SK-N-SH (cell line): ENCODE data around the gene AIRE.

Source experiments
- EZH2phosphoT487 ChIP-seq: fragments of 200-600 bp; sonication (generic); IDR thresholded peaks from 2 replicates; pipeline ENCODE4 v1.6.1; 2017; ENCODE audit warnings: low read depth, mixed run types, mild to moderate bottlenecking, antibody characterized with exemption, moderate library complexity, borderline replicate concordance
- FOXM1 ChIP-seq: IDR thresholded peaks from 2 replicates; pipeline ENCODE4 v1.4.0; 2012; ENCODE audit warnings: low read depth, mild to moderate bottlenecking
- NRF1 ChIP-seq: IDR thresholded peaks from 2 replicates; pipeline ENCODE4 v1.6.1; 2012; ENCODE audit warnings: low read depth, mild to moderate bottlenecking, low read length
- POLR2AphosphoS5 ChIP-seq: IDR thresholded peaks from 2 replicates; pipeline ENCODE4 v1.6.1; 2012; ENCODE audit warnings: low read depth, low read length
- RCOR1 ChIP-seq: fragments of 150-350 bp; IDR thresholded peaks from 2 replicates; pipeline ENCODE4 v1.6.1; 2017; ENCODE audit warnings: antibody characterized with exemption, low read length
- RFX5 ChIP-seq: IDR thresholded peaks from 2 replicates; pipeline ENCODE4 v1.6.1; 2012; ENCODE audit warnings: mild to moderate bottlenecking, improper control_type of control experiment, low read length
- SIN3A ChIP-seq: IDR thresholded peaks from 2 replicates; pipeline ENCODE4 v1.6.1; 2012; ENCODE audit warnings: low read depth, mild to moderate bottlenecking, low read length, moderate library complexity, borderline replicate concordance
- TF ChIP-seq, protein P1 (sequence below): fragments of 200-600 bp; sonication (generic); IDR thresholded peaks from 2 replicates; pipeline ENCODE4 v1.6.1; 2017; ENCODE audit warnings: antibody characterized with exemption, mild to moderate bottlenecking, moderate library complexity
- TF ChIP-seq, protein P2 (sequence below): fragments of 150-350 bp; IDR thresholded peaks from 2 replicates; pipeline ENCODE4 v1.6.1; 2017; ENCODE audit warnings: antibody characterized with exemption, low read length, low read depth, borderline replicate concordance
- TF ChIP-seq, protein P3 (sequence below): IDR thresholded peaks from 2 replicates; pipeline ENCODE4 v1.4.0; 2012; ENCODE audit warnings: low read depth
- TF ChIP-seq, protein P4 (sequence below): IDR thresholded peaks from 2 replicates; pipeline ENCODE4; 2012
- TF ChIP-seq, protein P5 (sequence below): IDR thresholded peaks from 2 replicates; pipeline ENCODE4 v1.6.1; 2012; ENCODE audit warnings: mild to moderate bottlenecking, low read depth, low read length, moderate library complexity
- TF ChIP-seq, protein P6 (sequence below): IDR thresholded peaks from 2 replicates; pipeline ENCODE4 v1.4.0; 2012; ENCODE audit warnings: low read depth, borderline replicate concordance

DNA sequence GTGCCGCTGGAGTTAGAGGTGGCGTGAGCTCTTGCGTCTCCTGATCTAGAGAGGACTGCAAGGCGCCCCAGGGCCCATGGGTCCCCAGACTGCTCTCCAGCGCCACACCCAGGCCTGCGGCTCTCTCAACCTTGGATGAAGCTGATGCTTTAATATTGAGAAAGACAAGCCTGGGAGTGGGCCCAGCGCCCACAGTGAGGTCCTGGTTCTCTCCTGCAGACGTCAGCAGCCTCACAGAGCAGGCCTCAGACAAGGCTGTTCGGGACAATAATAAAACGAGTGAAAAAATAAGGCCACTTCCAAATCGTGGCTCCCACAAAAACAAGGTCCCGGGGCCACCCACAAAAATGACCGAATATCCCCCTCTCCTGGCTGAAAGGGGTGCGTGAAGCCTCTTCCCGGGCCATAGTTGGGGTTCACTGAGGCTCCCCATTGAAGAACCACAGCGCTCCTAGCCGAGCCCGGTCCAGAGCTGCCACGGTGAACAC is 18.0 kb upstream of the AIRE start:
- TF ChIP-seq, protein P1, sequence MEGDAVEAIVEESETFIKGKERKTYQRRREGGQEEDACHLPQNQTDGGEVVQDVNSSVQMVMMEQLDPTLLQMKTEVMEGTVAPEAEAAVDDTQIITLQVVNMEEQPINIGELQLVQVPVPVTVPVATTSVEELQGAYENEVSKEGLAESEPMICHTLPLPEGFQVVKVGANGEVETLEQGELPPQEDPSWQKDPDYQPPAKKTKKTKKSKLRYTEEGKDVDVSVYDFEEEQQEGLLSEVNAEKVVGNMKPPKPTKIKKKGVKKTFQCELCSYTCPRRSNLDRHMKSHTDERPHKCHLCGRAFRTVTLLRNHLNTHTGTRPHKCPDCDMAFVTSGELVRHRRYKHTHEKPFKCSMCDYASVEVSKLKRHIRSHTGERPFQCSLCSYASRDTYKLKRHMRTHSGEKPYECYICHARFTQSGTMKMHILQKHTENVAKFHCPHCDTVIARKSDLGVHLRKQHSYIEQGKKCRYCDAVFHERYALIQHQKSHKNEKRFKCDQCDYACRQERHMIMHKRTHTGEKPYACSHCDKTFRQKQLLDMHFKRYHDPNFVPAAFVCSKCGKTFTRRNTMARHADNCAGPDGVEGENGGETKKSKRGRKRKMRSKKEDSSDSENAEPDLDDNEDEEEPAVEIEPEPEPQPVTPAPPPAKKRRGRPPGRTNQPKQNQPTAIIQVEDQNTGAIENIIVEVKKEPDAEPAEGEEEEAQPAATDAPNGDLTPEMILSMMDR, result 0 out of 2 replicates have a peak, but pooled peaks have one; percentile 23
- TF ChIP-seq, protein P2, sequence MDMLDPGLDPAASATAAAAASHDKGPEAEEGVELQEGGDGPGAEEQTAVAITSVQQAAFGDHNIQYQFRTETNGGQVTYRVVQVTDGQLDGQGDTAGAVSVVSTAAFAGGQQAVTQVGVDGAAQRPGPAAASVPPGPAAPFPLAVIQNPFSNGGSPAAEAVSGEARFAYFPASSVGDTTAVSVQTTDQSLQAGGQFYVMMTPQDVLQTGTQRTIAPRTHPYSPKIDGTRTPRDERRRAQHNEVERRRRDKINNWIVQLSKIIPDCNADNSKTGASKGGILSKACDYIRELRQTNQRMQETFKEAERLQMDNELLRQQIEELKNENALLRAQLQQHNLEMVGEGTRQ, result no peak
- TF ChIP-seq, protein P3, sequence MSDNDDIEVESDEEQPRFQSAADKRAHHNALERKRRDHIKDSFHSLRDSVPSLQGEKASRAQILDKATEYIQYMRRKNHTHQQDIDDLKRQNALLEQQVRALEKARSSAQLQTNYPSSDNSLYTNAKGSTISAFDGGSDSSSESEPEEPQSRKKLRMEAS, result no peak
- TF ChIP-seq RCOR1 (no peak), POLR2AphosphoS5 (no peak), EZH2phosphoT487 (no peak), SIN3A (no peak), RFX5 (no peak), NRF1 (no peak), FOXM1 (no peak)
- TF ChIP-seq, protein P4, sequence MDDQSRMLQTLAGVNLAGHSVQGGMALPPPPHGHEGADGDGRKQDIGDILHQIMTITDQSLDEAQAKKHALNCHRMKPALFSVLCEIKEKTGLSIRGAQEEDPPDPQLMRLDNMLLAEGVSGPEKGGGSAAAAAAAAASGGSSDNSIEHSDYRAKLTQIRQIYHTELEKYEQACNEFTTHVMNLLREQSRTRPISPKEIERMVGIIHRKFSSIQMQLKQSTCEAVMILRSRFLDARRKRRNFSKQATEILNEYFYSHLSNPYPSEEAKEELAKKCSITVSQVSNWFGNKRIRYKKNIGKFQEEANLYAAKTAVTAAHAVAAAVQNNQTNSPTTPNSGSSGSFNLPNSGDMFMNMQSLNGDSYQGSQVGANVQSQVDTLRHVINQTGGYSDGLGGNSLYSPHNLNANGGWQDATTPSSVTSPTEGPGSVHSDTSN, result no peak
- TF ChIP-seq, protein P5, sequence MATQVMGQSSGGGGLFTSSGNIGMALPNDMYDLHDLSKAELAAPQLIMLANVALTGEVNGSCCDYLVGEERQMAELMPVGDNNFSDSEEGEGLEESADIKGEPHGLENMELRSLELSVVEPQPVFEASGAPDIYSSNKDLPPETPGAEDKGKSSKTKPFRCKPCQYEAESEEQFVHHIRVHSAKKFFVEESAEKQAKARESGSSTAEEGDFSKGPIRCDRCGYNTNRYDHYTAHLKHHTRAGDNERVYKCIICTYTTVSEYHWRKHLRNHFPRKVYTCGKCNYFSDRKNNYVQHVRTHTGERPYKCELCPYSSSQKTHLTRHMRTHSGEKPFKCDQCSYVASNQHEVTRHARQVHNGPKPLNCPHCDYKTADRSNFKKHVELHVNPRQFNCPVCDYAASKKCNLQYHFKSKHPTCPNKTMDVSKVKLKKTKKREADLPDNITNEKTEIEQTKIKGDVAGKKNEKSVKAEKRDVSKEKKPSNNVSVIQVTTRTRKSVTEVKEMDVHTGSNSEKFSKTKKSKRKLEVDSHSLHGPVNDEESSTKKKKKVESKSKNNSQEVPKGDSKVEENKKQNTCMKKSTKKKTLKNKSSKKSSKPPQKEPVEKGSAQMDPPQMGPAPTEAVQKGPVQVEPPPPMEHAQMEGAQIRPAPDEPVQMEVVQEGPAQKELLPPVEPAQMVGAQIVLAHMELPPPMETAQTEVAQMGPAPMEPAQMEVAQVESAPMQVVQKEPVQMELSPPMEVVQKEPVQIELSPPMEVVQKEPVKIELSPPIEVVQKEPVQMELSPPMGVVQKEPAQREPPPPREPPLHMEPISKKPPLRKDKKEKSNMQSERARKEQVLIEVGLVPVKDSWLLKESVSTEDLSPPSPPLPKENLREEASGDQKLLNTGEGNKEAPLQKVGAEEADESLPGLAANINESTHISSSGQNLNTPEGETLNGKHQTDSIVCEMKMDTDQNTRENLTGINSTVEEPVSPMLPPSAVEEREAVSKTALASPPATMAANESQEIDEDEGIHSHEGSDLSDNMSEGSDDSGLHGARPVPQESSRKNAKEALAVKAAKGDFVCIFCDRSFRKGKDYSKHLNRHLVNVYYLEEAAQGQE, result no peak
- TF ChIP-seq, protein P6, sequence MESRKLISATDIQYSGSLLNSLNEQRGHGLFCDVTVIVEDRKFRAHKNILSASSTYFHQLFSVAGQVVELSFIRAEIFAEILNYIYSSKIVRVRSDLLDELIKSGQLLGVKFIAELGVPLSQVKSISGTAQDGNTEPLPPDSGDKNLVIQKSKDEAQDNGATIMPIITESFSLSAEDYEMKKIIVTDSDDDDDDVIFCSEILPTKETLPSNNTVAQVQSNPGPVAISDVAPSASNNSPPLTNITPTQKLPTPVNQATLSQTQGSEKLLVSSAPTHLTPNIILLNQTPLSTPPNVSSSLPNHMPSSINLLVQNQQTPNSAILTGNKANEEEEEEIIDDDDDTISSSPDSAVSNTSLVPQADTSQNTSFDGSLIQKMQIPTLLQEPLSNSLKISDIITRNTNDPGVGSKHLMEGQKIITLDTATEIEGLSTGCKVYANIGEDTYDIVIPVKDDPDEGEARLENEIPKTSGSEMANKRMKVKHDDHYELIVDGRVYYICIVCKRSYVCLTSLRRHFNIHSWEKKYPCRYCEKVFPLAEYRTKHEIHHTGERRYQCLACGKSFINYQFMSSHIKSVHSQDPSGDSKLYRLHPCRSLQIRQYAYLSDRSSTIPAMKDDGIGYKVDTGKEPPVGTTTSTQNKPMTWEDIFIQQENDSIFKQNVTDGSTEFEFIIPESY, result no peak
